ENCODE measurements around the gene ASPM. TPM values are rescaled to one million over a fixed set of nuclear protein-coding genes. Genes with fewer than 3 reads are reported as not detected.

Gene ASPM
- total and polyA plus RNA-seq, 2 donors (not counting 1 experiment from before 2014, with no cell fraction given), result 0.13 to 0.27 TPM

DNA sequence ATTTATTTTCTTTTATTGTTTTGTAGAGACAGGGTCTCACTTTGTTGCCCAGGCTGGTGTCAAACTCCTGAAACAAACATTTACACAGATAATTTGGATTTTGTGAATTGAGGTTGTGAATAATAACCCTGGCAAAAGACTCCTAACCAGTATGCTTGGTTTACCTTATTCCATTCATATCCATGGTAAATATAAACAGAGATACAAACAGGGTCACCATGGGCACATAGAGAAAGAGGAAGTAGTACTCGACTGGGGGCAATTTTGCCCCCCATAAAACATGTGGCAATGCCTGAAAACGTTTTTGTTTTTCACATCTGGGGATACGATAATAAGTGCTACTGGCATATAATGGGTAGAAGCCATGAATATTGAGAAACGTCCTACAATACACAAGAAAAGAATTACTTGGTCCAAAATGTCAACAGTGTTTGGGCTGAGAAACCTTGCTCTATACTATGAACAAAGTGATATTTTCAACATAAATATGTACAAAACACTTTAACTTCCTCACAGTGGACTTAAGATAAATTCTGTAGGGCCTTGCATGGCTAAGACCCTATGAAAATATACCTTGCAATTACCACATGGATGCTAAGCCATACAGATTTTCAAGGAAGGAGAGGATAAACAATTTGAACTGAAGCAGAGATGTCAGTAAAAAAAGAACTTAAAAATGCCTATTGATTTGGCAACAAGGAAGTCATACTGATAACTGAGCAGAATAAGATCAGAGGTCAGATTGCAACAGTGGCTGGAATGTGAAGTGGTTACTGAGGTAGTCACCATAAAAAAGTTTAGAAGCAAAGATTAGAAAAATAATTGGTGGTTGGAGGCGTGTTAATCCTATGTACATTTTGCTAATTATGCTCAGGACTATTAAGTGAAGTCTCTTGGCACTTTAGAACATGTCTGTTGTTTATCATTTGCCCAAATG is 27.4 kb upstream of the ASPM start:
- Histone ChIP-seq H4K20me1 (ENCODE audit: control insufficient read depth, insufficient read depth, low read length, poor library complexity, severe bottlenecking) (no peaks in the 10 kb centered on the region), H3K79me2 (ENCODE audit: control insufficient read depth, insufficient read depth, low read length) (no peaks in the 10 kb centered on the region), H3K9me3 (ENCODE audit: control extremely low read depth in 1 of 3, control insufficient read depth in 2 of 3, insufficient read depth in 1 of 3, low read length in 2 of 3) (no peaks in the 10 kb centered on the region), H3K9ac (ENCODE audit: low read length) (no peak overlapping the region), H3K27me3 (replicated peaks in 1 of 4; ENCODE audit: control extremely low read depth in 1 of 4, control insufficient read depth in 3 of 4, insufficient read depth in 4 of 4, low read length in 3 of 4) (no peaks in the 10 kb centered on the region), H3K4me1 (ENCODE audit: control insufficient read depth in 2 of 2, insufficient read depth in 2 of 2, low read length in 2 of 2) (no peaks in the 10 kb centered on the region), H3K27ac (ENCODE audit: low read length in 2 of 2) (no peak overlapping the region), H3K4me3 (ENCODE audit: control extremely low read depth in 1 of 5, extremely low read depth in 1 of 5, insufficient read depth in 1 of 5, low read depth in 2 of 5, low read length in 4 of 5) (no peak overlapping the region), H2AFZ (ENCODE audit: insufficient read depth, low read depth, low read length, poor library complexity, severe bottlenecking) (no peak overlapping the region), H3K4me2 (replicated peaks; ENCODE audit: low read depth, low read length, poor library complexity, severe bottlenecking) (no peak overlapping the region), H3K36me3 (replicated peaks in 1 of 2; ENCODE audit: control extremely low read depth in 1 of 2, control insufficient read depth in 1 of 2, extremely low read depth in 1 of 2, insufficient read depth in 2 of 2, low read length in 1 of 2) (peaks cover 17 to 52% of the 10 kb centered on the region in 2 experiments)
- no peaks in the 10 kb centered on the region for H3K9me3 Mint-ChIP-seq (ENCODE audit: insufficient read depth)
- DNase-seq, result no peak
- CTCF ChIA-PET, result no interaction called here
- no peak overlapping the region for H3K4me3 Mint-ChIP-seq
- no peaks in the 10 kb centered on the region for H3K4me1 Mint-ChIP-seq
- POLR2A ChIA-PET, result no interaction called here
- TF ChIP-seq CTCF (IDR thresholded peaks at IDR 0.05) (no peak), EZH2 (IDR thresholded peaks at IDR 0.05; ENCODE audit: borderline replicate concordance, insufficient read depth, low read depth, low read length, poor library complexity, severe bottlenecking) (no peak)
- no peak overlapping the region for H3K27ac Mint-ChIP-seq
- WGBS (ENCODE audit: insufficient coverage), result no CpG with 5 or more reads among the region's 5 CpGs
- H3K27me3 Mint-ChIP-seq, result no peaks in the 10 kb centered on the region
- intact Hi-C loops (cut with micrococcal nuclease), result loop anchor here (10.0 kb wide), 1 partner anchor 1561 kb away; no protein-coding TSS in a partner anchor
- ATAC-seq (ENCODE audit: low read depth), result no peak

GRCh38 chr1:197171531-197171930 is 25.1 kb upstream of the ASPM start:
- H3K9me3 Mint-ChIP-seq (ENCODE audit: insufficient read depth), result no peaks in the 10 kb centered on the region
- TF ChIP-seq EZH2 (IDR thresholded peaks at IDR 0.05; ENCODE audit: borderline replicate concordance, insufficient read depth, low read depth, low read length, poor library complexity, severe bottlenecking), result no peak
- no peak for TF ChIP-seq CTCF (IDR thresholded peaks at IDR 0.05)
- DNase-seq, result no peak
- no peak for ATAC-seq (ENCODE audit: low read depth)
- no peak overlapping the region for H3K27ac Mint-ChIP-seq
- Histone ChIP-seq H3K4me3 (ENCODE audit: control extremely low read depth in 1 of 5, extremely low read depth in 1 of 5, insufficient read depth in 1 of 5, low read depth in 2 of 5, low read length in 4 of 5) (no peak overlapping the region), H3K4me2 (replicated peaks; ENCODE audit: low read depth, low read length, poor library complexity, severe bottlenecking) (no peak overlapping the region), H2AFZ (ENCODE audit: insufficient read depth, low read depth, low read length, poor library complexity, severe bottlenecking) (no peak overlapping the region), H3K9ac (ENCODE audit: low read length) (no peak overlapping the region), H3K9me3 (ENCODE audit: control extremely low read depth in 1 of 3, control insufficient read depth in 2 of 3, insufficient read depth in 1 of 3, low read length in 2 of 3) (no peaks in the 10 kb centered on the region), H3K79me2 (ENCODE audit: control insufficient read depth, insufficient read depth, low read length) (no peaks in the 10 kb centered on the region), H3K36me3 (replicated peaks in 1 of 2; ENCODE audit: control extremely low read depth in 1 of 2, control insufficient read depth in 1 of 2, extremely low read depth in 1 of 2, insufficient read depth in 2 of 2, low read length in 1 of 2) (peaks cover 12 to 42% of the 10 kb centered on the region in 2 experiments), H3K4me1 (ENCODE audit: control insufficient read depth in 2 of 2, insufficient read depth in 2 of 2, low read length in 2 of 2) (no peaks in the 10 kb centered on the region), H3K27me3 (replicated peaks in 1 of 4; ENCODE audit: control extremely low read depth in 1 of 4, control insufficient read depth in 3 of 4, insufficient read depth in 4 of 4, low read length in 3 of 4) (no peaks in the 10 kb centered on the region), H3K27ac (ENCODE audit: low read length in 2 of 2) (no peak overlapping the region), H4K20me1 (ENCODE audit: control insufficient read depth, insufficient read depth, low read length, poor library complexity, severe bottlenecking) (no peaks in the 10 kb centered on the region)
- intact Hi-C loops (cut with micrococcal nuclease), result loop anchor here (10.0 kb wide), 1 partner anchor 1563 kb away; no protein-coding TSS in a partner anchor
- no peak overlapping the region for H3K4me3 Mint-ChIP-seq
- H3K27me3 Mint-ChIP-seq, result no peaks in the 10 kb centered on the region
- ChIA-PET CTCF (interaction anchor here (1.1 to 1.4 kb wide), 2 partner anchors 9 to 13 kb away, joined by 3 read pairs; no protein-coding TSS in a partner anchor), POLR2A (no interaction called here)
- WGBS (ENCODE audit: insufficient coverage), result no CpG with 5 or more reads among the region's 2 CpGs
- no peaks in the 10 kb centered on the region for H3K4me1 Mint-ChIP-seq

Data from B cell (primary cell).